ENCODE data around the gene ITPK1.

ITPK1 gene

GRCh38 chr14:93005838-93006237 lies 109.9 kb downstream of the ITPK1 start:
- CTCF ChIA-PET = no interaction called here
- POLR2A ChIA-PET = no interaction called here
- no peak for DNase-seq (ENCODE audit: extremely low spot score)
- TF ChIP-seq CTCF (IDR thresholded peaks at IDR 0.05; ENCODE audit: control extremely low read depth, extremely low read depth, low read depth, missing control alignments) = no peak

GRCh38 chr14:93005135-93005813 lies 110.5 kb downstream of the ITPK1 start:
- POLR2A ChIA-PET = no interaction called here
- TF ChIP-seq CTCF (IDR thresholded peaks at IDR 0.05; ENCODE audit: control extremely low read depth, extremely low read depth, low read depth, missing control alignments) = no peak
- CTCF ChIA-PET = interaction anchor here (0.8 kb wide), 1 partner anchor 134 kb away, joined by 3 read pairs; no protein-coding TSS in a partner anchor
- DNase-seq (ENCODE audit: extremely low spot score) = no peak

GRCh38 chr14:93004699-93005082 lies 111.0 kb downstream of the ITPK1 start:
- POLR2A ChIA-PET = no interaction called here
- CTCF ChIA-PET = interaction anchor here (0.8 to 1.1 kb wide), 2 partner anchors 17 to 134 kb away, joined by 3 read pairs; no protein-coding TSS in a partner anchor
- no peak for DNase-seq (ENCODE audit: extremely low spot score)
- TF ChIP-seq CTCF (IDR thresholded peaks at IDR 0.05; ENCODE audit: control extremely low read depth, extremely low read depth, low read depth, missing control alignments) = no peak

- no peak for TF ChIP-seq CTCF (IDR thresholded peaks at IDR 0.05; ENCODE audit: control extremely low read depth, extremely low read depth, low read depth, missing control alignments)
- CTCF ChIA-PET = interaction anchor here (1.1 kb wide), 1 partner anchor 17 kb away, joined by 3 read pairs; no protein-coding TSS in a partner anchor
- DNase-seq (ENCODE audit: extremely low spot score) = no peak
- POLR2A ChIA-PET = no interaction called here
Measured at GRCh38 chr14:93003945-93004698, 111.6 kb downstream of the ITPK1 start.

GRCh38 chr14:93002851-93003298 lies 112.8 kb downstream of the ITPK1 start:
- DNase-seq (ENCODE audit: extremely low spot score) = no peak
- TF ChIP-seq CTCF (IDR thresholded peaks at IDR 0.05; ENCODE audit: control extremely low read depth, extremely low read depth, low read depth, missing control alignments) = no peak
- POLR2A ChIA-PET = no interaction called here
- CTCF ChIA-PET = no interaction called here

- TF ChIP-seq CTCF (IDR thresholded peaks at IDR 0.05; ENCODE audit: control extremely low read depth, extremely low read depth, low read depth, missing control alignments) = no peak
- CTCF ChIA-PET = no interaction called here
- DNase-seq (ENCODE audit: extremely low spot score) = no peak
- POLR2A ChIA-PET = no interaction called here
Measured at GRCh38 chr14:93002049-93002448, 113.7 kb downstream of the ITPK1 start.
